Testis (tissue), 3 donors: Measurements from ENCODE around the gene LRRC17. TPM values are rescaled to one million over a fixed set of nuclear protein-coding genes. Genes with fewer than 3 reads are reported as not detected.

Experiments used
- DNase-seq: peaks from one replicate; pipeline ENCODE4 v3.0.0-alpha.2; 2019
- H3K27ac ChIP-seq, 2 donors: fragments of 200-600 bp; sonication (generic); one replicate each; pipeline ENCODE4 v1.5.1; 2019
- H3K27me3 ChIP-seq: fragments of 200-600 bp; sonication (generic); one replicate; pipeline ENCODE4 v1.5.1; 2019
- H3K36me3 ChIP-seq: fragments of 200-600 bp; sonication (generic); one replicate; pipeline ENCODE4 v1.5.1; 2017; ENCODE audit warnings: low read depth; ENCODE audit errors: missing control alignments
- H3K4me1 ChIP-seq: fragments of 200-600 bp; sonication (generic); one replicate; pipeline ENCODE4 v1.5.1; 2019
- H3K4me3 ChIP-seq, 2 donors: fragments of 200-600 bp; sonication (generic); one replicate each; pipeline ENCODE4 v1.5.1; 2017 to 2019
- H3K9me3 ChIP-seq: fragments of 200-600 bp; sonication (generic); one replicate; pipeline ENCODE4 v1.5.1; 2017
- CTCF ChIP-seq, 3 experiments: fragments of 450-650 bp in 2 of 3; fragments of 200-600 bp in 1 of 3; sonication (generic) in 1 of 3; IDR thresholded peaks; one replicate each; pipeline ENCODE4 v1.5.1; 2016 to 2019; ENCODE audit warnings: antibody characterized with exemption in 3 of 3, mild to moderate bottlenecking in 2 of 3, moderate library complexity in 1 of 3
- POLR2A ChIP-seq: fragments of 450-650 bp; IDR thresholded peaks from one replicate; pipeline ENCODE4 v1.6.1; 2017; ENCODE audit warnings: antibody characterized with exemption, mild to moderate bottlenecking, moderate library complexity
- WGBS, 2 donors: methylation state at CpG; one replicate each; pipeline ENCODE4 v1.1.5; 2018; 5-methylcytosine and 5-hydroxymethylcytosine counted together
- intact Hi-C: fragments of 100-400 bp; cut with DNase I; formaldehyde crosslinking; loops from one replicate; pipeline ENCODE4 v1.15.1; 2023; ENCODE audit warnings: low total_unique reads
- polyA plus RNA-seq: library from polyadenylated mRNA; stranded (reverse); fragments of 350-450 nt; fragmentation: Illumina TruSeq; extraction: RNeasy Lipid Tissue Mini Kit (QIAGEN cat#74804); gene quantifications from one replicate; pipeline ENCODE4 v1.2.3, GENCODE V29; 2014; ENCODE audit warnings: low read depth, low replicate concordance; ENCODE audit not compliant: insufficient read depth
- total RNA-seq, 2 donors: library from RNA; depleted of rRNA; stranded (reverse); fragments of >200 nt; gene quantifications; one replicate each; pipeline ENCODE4 v1.2.3, GENCODE V29; 2016

The LRRC17 gene
- total and polyA plus RNA-seq, 3 donors from 2014 or later, result 5.8 to 9.7 (median 8.2) TPM

- H3K4me3 ChIP-seq, result no peak overlapping the region
- no peaks in the 10 kb centered on the region for H3K27me3 ChIP-seq
- H3K36me3 ChIP-seq, result no peaks in the 10 kb centered on the region
- WGBS, 2 donors, result 91 to 96% methylated on average over 2 of the region's 2 CpGs
- TF ChIP-seq POLR2A (no peak), CTCF (IDR thresholded peaks at IDR 0.05) (no peak)
- H3K9me3 ChIP-seq, result no peaks in the 10 kb centered on the region
- no peak for DNase-seq
- H3K27ac ChIP-seq, result no peak overlapping the region
- intact Hi-C loops, result no loop called here
- no peaks in the 10 kb centered on the region for H3K4me1 ChIP-seq
These were observed 68.7 kb downstream of the LRRC17 start for GRCh38 chr7:102981451-102981850.

GRCh38 chr7:102982235-102982634, 69.4 kb downstream of the LRRC17 start:
- H3K36me3 ChIP-seq, result no peaks in the 10 kb centered on the region
- H3K4me3 ChIP-seq, result no peak overlapping the region
- no peaks in the 10 kb centered on the region for H3K4me1 ChIP-seq
- TF ChIP-seq CTCF (IDR thresholded peaks at IDR 0.05), result no peak
- TF ChIP-seq POLR2A, result no peak
- no peaks in the 10 kb centered on the region for H3K27me3 ChIP-seq
- DNase-seq, result no peak
- H3K9me3 ChIP-seq, result no peaks in the 10 kb centered on the region
- WGBS, 2 donors, result 81 to 92% methylated on average over 1 of the region's 1 CpG
- no peak overlapping the region for H3K27ac ChIP-seq
- intact Hi-C loops, result no loop called here

- peaks cover 5% of the 10 kb centered on the region for H3K4me1 ChIP-seq
- no peak for DNase-seq
- H3K27me3 ChIP-seq, result no peaks in the 10 kb centered on the region
- H3K27ac ChIP-seq, result no peak overlapping the region
- H3K36me3 ChIP-seq, result no peaks in the 10 kb centered on the region
- WGBS, 2 donors, result 65 to 71% methylated on average over 7 of the region's 7 CpGs
- no peaks in the 10 kb centered on the region for H3K9me3 ChIP-seq
- TF ChIP-seq CTCF (IDR thresholded peaks at IDR 0.05), result no peak
- no peak for TF ChIP-seq POLR2A
- no peak overlapping the region for H3K4me3 ChIP-seq
- intact Hi-C loops, result no loop called here
These were observed 70.8 kb downstream of the LRRC17 start for GRCh38 chr7:102983602-102984001.

GRCh38 chr7:102985176-102985783, 72.5 kb downstream of the LRRC17 start:
- Histone ChIP-seq H3K4me1 (peaks cover 16% of the 10 kb centered on the region), H3K36me3 (no peaks in the 10 kb centered on the region), H3K27me3 (no peaks in the 10 kb centered on the region), H3K9me3 (no peaks in the 10 kb centered on the region), H3K27ac (no peak overlapping the region), H3K4me3 (no peak overlapping the region)
- TF ChIP-seq CTCF (IDR thresholded peaks at IDR 0.05) (no peak), POLR2A (no peak)
- DNase-seq, result no peak
- intact Hi-C loops, result no loop called here

- Histone ChIP-seq H3K9me3 (no peaks in the 10 kb centered on the region), H3K4me3 (no peak overlapping the region), H3K4me1 (peaks cover 16% of the 10 kb centered on the region), H3K36me3 (no peaks in the 10 kb centered on the region), H3K27me3 (no peaks in the 10 kb centered on the region), H3K27ac (peak overlapping the region in 1 of 2 donors; percentile 85)
- no peak for DNase-seq
- WGBS, 2 donors, result 53 to 59% methylated on average over 2 of the region's 2 CpGs
- TF ChIP-seq CTCF (IDR thresholded peaks at IDR 0.05), result no peak
- TF ChIP-seq POLR2A, result no peak
- intact Hi-C loops, result no loop called here
These were observed 75.3 kb downstream of the LRRC17 start for GRCh38 chr7:102988088-102988487.
